Liver (tissue), 3 donors: ENCODE results near the gene TSBP1.

Experiments
- ATF3 ChIP-seq: IDR thresholded peaks from 2 replicates; pipeline ENCODE4 v1.6.1; 2016; ENCODE audit warnings: antibody characterized with exemption
- CTCF ChIP-seq: fragments of 150-350 bp; IDR thresholded peaks from 2 replicates; pipeline ENCODE4 v1.5.1; 2017; ENCODE audit warnings: improper control_type of control experiment, low read depth, low read length; ENCODE audit not compliant: missing input control
- TAF1 ChIP-seq: conservative IDR thresholded peaks from 2 replicates; pipeline ENCODE4 v1.6.1; 2016; ENCODE audit warnings: antibody characterized with exemption, mild to moderate bottlenecking
- TF ChIP-seq, protein P1 (sequence below): IDR thresholded peaks from 2 replicates; pipeline ENCODE4 v1.6.1; 2016; ENCODE audit warnings: antibody characterized with exemption, mild to moderate bottlenecking
- TF ChIP-seq, protein P2 (sequence below): IDR thresholded peaks from 2 replicates; pipeline ENCODE4 v1.6.1; 2016; ENCODE audit warnings: antibody characterized with exemption
- donor health status: healthy.
- donor health status: healthy.

GRCh38 chr6:32406197-32406596 is 34.5 kb upstream of the TSBP1 start:
- TF ChIP-seq ATF3 (no peak), TAF1 (no peak), CTCF (no peak)
- TF ChIP-seq, protein P1, sequence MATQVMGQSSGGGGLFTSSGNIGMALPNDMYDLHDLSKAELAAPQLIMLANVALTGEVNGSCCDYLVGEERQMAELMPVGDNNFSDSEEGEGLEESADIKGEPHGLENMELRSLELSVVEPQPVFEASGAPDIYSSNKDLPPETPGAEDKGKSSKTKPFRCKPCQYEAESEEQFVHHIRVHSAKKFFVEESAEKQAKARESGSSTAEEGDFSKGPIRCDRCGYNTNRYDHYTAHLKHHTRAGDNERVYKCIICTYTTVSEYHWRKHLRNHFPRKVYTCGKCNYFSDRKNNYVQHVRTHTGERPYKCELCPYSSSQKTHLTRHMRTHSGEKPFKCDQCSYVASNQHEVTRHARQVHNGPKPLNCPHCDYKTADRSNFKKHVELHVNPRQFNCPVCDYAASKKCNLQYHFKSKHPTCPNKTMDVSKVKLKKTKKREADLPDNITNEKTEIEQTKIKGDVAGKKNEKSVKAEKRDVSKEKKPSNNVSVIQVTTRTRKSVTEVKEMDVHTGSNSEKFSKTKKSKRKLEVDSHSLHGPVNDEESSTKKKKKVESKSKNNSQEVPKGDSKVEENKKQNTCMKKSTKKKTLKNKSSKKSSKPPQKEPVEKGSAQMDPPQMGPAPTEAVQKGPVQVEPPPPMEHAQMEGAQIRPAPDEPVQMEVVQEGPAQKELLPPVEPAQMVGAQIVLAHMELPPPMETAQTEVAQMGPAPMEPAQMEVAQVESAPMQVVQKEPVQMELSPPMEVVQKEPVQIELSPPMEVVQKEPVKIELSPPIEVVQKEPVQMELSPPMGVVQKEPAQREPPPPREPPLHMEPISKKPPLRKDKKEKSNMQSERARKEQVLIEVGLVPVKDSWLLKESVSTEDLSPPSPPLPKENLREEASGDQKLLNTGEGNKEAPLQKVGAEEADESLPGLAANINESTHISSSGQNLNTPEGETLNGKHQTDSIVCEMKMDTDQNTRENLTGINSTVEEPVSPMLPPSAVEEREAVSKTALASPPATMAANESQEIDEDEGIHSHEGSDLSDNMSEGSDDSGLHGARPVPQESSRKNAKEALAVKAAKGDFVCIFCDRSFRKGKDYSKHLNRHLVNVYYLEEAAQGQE: no peak
- TF ChIP-seq, protein P2, sequence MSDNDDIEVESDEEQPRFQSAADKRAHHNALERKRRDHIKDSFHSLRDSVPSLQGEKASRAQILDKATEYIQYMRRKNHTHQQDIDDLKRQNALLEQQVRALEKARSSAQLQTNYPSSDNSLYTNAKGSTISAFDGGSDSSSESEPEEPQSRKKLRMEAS: no peak
